MM.1S (cell line): ENCODE results near the gene RUSF1.

Source experiments
- EZH2 ChIP-seq: fragments of 300-600 bp; sonication (generic); optimal IDR thresholded peaks from 2 replicates; pipeline ENCODE3; 2017; ENCODE audit warnings: low read depth, mild to moderate bottlenecking, antibody characterized with exemption, low read length, mixed read lengths
- TF ChIP-seq, protein P1 (sequence below): fragments of 300-600 bp; sonication (generic); IDR thresholded peaks from 2 replicates; pipeline ENCODE4 v1.5.1; 2016; ENCODE audit warnings: antibody characterized with exemption, low read length, mixed read lengths

DNA sequence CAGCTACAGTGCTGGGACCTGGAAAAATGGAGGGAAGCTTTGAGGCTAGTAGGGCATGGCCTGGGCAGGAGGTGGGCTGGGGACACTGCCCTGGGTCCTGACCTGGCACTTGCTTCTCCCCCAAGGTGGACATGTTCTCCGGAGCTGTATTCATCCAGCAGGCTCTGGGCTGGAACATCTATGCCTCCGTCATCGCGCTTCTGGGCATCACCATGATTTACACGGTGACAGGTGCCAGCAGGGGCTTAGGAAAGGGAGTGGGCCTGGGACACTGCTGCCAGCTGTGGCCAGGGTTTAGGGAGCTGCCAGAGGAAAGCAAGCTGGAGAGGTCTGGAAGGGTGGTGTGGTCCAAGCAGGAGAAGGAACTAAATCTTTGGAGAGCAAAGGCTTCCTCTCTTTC lies 22.1 kb downstream of the RUSF1 start:
- TF ChIP-seq, protein P1, sequence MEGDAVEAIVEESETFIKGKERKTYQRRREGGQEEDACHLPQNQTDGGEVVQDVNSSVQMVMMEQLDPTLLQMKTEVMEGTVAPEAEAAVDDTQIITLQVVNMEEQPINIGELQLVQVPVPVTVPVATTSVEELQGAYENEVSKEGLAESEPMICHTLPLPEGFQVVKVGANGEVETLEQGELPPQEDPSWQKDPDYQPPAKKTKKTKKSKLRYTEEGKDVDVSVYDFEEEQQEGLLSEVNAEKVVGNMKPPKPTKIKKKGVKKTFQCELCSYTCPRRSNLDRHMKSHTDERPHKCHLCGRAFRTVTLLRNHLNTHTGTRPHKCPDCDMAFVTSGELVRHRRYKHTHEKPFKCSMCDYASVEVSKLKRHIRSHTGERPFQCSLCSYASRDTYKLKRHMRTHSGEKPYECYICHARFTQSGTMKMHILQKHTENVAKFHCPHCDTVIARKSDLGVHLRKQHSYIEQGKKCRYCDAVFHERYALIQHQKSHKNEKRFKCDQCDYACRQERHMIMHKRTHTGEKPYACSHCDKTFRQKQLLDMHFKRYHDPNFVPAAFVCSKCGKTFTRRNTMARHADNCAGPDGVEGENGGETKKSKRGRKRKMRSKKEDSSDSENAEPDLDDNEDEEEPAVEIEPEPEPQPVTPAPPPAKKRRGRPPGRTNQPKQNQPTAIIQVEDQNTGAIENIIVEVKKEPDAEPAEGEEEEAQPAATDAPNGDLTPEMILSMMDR = no peak
- no peak for TF ChIP-seq EZH2
